K562 (cell line): ENCODE data around the gene SETX. TPM values are rescaled to one million over a fixed set of nuclear protein-coding genes. Genes with fewer than 3 reads are reported as not detected.

Experiments
- ATAC-seq: fragments of 200-7000 bp; cut with Tn5 transposase; 3 replicates; pipeline ENCODE4 v1.9.1; 2020; ENCODE audit warnings: moderate library complexity
- BruUV-seq: library from RNA; stranded (reverse); fragments of 400-500 nt; replicated peaks from 2 replicates; lab custom pipeline; 2021; lab: Mats Ljungman, UMichigan
- CTCF ChIA-PET: fragments of 300-600 bp; formaldehyde crosslinking; extraction: SDS; loops from one replicate; lab custom pipeline; 2021; ENCODE audit warnings: low intra/inter-chr PET ratio; lab: Yijun Ruan, JAX
- POLR2A ChIA-PET: fragments of 300-600, 350-650 bp; sonication (Branson Sonifier 250); formaldehyde crosslinking; extraction: SDS; loops from one replicate; lab custom pipeline; 2021; ENCODE audit warnings: antibody characterized with exemption, inconsistent platforms; lab: Yijun Ruan, JAX
- DNase-seq, 4 experiments: peaks; one replicate each; pipeline versions ENCODE4 v3.0.0 to v3.0.0-alpha.2; 2011 to 2018; ENCODE audit warnings: low spot score in 3 of 4, mixed read lengths in 3 of 4; ENCODE audit errors: extremely low read depth in 1 of 4
- FAIRE-seq: peaks from 2 replicates; lab custom pipeline; 2011; peaks lifted over from hg19 to GRCh38; lab: Jason Lieb, UNC
- H2AFZ ChIP-seq: 2 replicates; pipeline ENCODE4 v1.6.0; 2011; ENCODE audit warnings: low read depth, low read length, control low read depth, inconsistent platforms
- H3K27ac ChIP-seq: fragments of 200-600 bp; 3 replicates; pipeline ENCODE4 v1.8.0; 2011; ENCODE audit warnings: low read depth, mild to moderate bottlenecking, control low read depth, inconsistent platforms, low read length, moderate library complexity, mixed read lengths; ENCODE audit errors: extremely low read depth
- H3K27me3 ChIP-seq, 2 experiments: fragments of 300-600 bp in 1 of 2; 2 replicates in 1 of 2; 3 replicates in 1 of 2; pipeline versions ENCODE4 v1.6.0 to v1.8.0; 2011; ENCODE audit warnings: inconsistent platforms in 2 of 2, low read length in 2 of 2, mild to moderate bottlenecking in 1 of 2, mixed read lengths in 1 of 2, moderate library complexity in 1 of 2; ENCODE audit not compliant: control insufficient read depth in 2 of 2, insufficient read depth in 2 of 2
- H3K36me3 ChIP-seq: fragments of 300-600 bp; 3 replicates; pipeline ENCODE4 v1.8.0; 2011; ENCODE audit warnings: mild to moderate bottlenecking, low read length, inconsistent platforms; ENCODE audit not compliant: control insufficient read depth, insufficient read depth
- H3K4me1 ChIP-seq, 2 experiments: fragments of 200-600 bp in 1 of 2; replicated peaks in 1 of 2; 2 replicates in 1 of 2; 3 replicates in 1 of 2; pipeline versions ENCODE4 v1.5.1 to v1.8.0; 2011; ENCODE audit warnings: inconsistent platforms in 2 of 2, low read length in 2 of 2, mild to moderate bottlenecking in 1 of 2, mixed read lengths in 1 of 2, moderate library complexity in 1 of 2; ENCODE audit not compliant: control insufficient read depth in 2 of 2, insufficient read depth in 2 of 2
- H3K4me2 ChIP-seq: 2 replicates; pipeline ENCODE4 v1.6.1; 2011; ENCODE audit warnings: low read length, control low read depth, inconsistent platforms, mixed read lengths; ENCODE audit not compliant: insufficient read depth
- H3K4me3 ChIP-seq: fragments of 200-600 bp; sonication (generic), shearing (Covaris generic); 2 replicates; pipeline ENCODE4 v1.5.1; 2016; ENCODE audit warnings: control low read depth, inconsistent platforms
- H3K79me2 ChIP-seq: fragments of 200-600 bp; 3 replicates; pipeline ENCODE4 v1.8.0; 2011; ENCODE audit warnings: low read length, inconsistent platforms; ENCODE audit not compliant: control insufficient read depth, insufficient read depth
- H3K9ac ChIP-seq, 2 experiments: 2 replicates each; pipeline versions ENCODE4 v1.6.0 to v1.6.1; 2011; ENCODE audit warnings: low read depth in 2 of 2, low read length in 2 of 2, control low read depth in 1 of 2, inconsistent platforms in 1 of 2, mild to moderate bottlenecking in 1 of 2, mixed read lengths in 1 of 2; ENCODE audit not compliant: insufficient read depth in 1 of 2
- H3K9me1 ChIP-seq: one replicate; pipeline ENCODE4 v1.6.0; 2011; ENCODE audit warnings: inconsistent platforms, mild to moderate bottlenecking, low read length, moderate library complexity; ENCODE audit not compliant: control insufficient read depth, insufficient read depth
- H3K9me3 ChIP-seq: replicated peaks from 2 replicates; pipeline ENCODE4 v1.5.1; 2011; ENCODE audit warnings: low read depth, low read length, inconsistent platforms; ENCODE audit not compliant: control insufficient read depth, insufficient read depth
- H4K20me1 ChIP-seq: replicated peaks from 2 replicates; pipeline ENCODE4 v1.6.1; 2011; ENCODE audit warnings: low read length, inconsistent platforms, mixed read lengths; ENCODE audit not compliant: control insufficient read depth, insufficient read depth
- CREBBP ChIP-seq: IDR thresholded peaks from one replicate; pipeline ENCODE4 v1.6.1; 2012; ENCODE audit warnings: low read depth, mild to moderate bottlenecking, control low read depth, inconsistent platforms, low read length
- PTRF ChIP-seq: fragments of 450-650 bp; IDR thresholded peaks from 2 replicates; pipeline ENCODE4 v1.6.1; 2016; ENCODE audit warnings: mild to moderate bottlenecking, missing genetic modification characterization, missing compliant biosample characterization
- RBM15 ChIP-seq: fragments of 200-400 bp; formaldehyde crosslinking; IDR thresholded peaks from 2 replicates; pipeline ENCODE4 v1.6.1; 2018; ENCODE audit warnings: mild to moderate bottlenecking, low read length, moderate library complexity; ENCODE audit not compliant: insufficient read depth
- REST ChIP-seq, 2 experiments: fragments of 450-650 bp; formaldehyde crosslinking in 1 of 2; IDR thresholded peaks; 2 replicates each; pipeline versions ENCODE4 v1.4.0 to v1.6.1; 2014 to 2020; ENCODE audit warnings: mild to moderate bottlenecking in 2 of 2, borderline replicate concordance in 1 of 2, low read depth in 1 of 2
- ZNF324 ChIP-seq: fragments of 250-450 bp; sonication (Bioruptor Pico); IDR thresholded peaks from 2 replicates; pipeline ENCODE4 v1.4.0; 2020; ENCODE audit warnings: mild to moderate bottlenecking
- WGBS: fragments of 100-300 bp; shearing (Covaris generic); methylation state at CpG from one replicate; pipeline ENCODE4 v1.1.6; 2016; ENCODE audit warnings: low coverage, mixed read lengths; ENCODE audit not compliant: insufficient coverage; ENCODE audit errors: missing lambda C conversion rate; 5-methylcytosine and 5-hydroxymethylcytosine counted together
- in situ Hi-C: fragments of 300-500 bp; cut with MboI; formaldehyde crosslinking; loops from 4 replicates; pipeline ENCODE4 v1.15.0; 2018; ENCODE audit warnings: inconsistent platforms, mixed read lengths
- intact Hi-C: fragments of 100-400 bp; cut with micrococcal nuclease; formaldehyde crosslinking; loops from 2 replicates; pipeline ENCODE4 v1.14.2; 2022
- polyA plus RNA-seq, 8 experiments: library from polyadenylated mRNA; depleted of rRNA in 4 of 8; stranded (reverse) in 5 of 8; unstranded in 3 of 8; fragments of >200 nt; fragmentation: Nextera tagmentation in 2 of 8; fragmentation: Illumina TruSeq in 1 of 8; extraction: Ambion mirVana in 2 of 8; extraction: Trizol in 1 of 8; gene quantifications; 2 replicates each; pipeline versions ENCODE4 v1.2.1 to v1.2.3, GENCODE V29; 2011 to 2014; ENCODE audit warnings: inconsistent platforms in 1 of 8, missing spikeins in 1 of 8
- total RNA-seq, 7 experiments: library from RNA; depleted of rRNA in 6 of 7; stranded (reverse); fragments of >200 nt in 6 of 7; fragmentation: Illumina TruSeq in 2 of 7; extraction: Trizol in 2 of 7; gene quantifications; 2 replicates each; pipeline versions ENCODE4 v1.2.1 to v1.2.3, GENCODE V29; 2011 to 2021; ENCODE audit warnings: low replicate concordance in 1 of 7

SETX gene
- total and polyA plus RNA-seq, 9 of the 15 experiments (the other 6 are each of a cell fraction or from before 2014, with no cell fraction given) = 8.7 to 45.7 (median 28.7) TPM

GRCh38 chr9:132384376-132384775 lies 29.6 kb upstream of the SETX start:
- 97% methylated on average over 6 of the region's 8 CpGs for WGBS
- no TSS peak for BruUV-seq
- no peak for FAIRE-seq
- ChIA-PET CTCF (no interaction called here), POLR2A (interaction anchor here (1.2 kb wide), 1 partner anchor 12 kb away, joined by 3 read pairs; no protein-coding TSS in a partner anchor)
- ATAC-seq = no peak
- H3K27me3 ChIP-seq = no peaks in the 10 kb centered on the region
- no peaks in the 10 kb centered on the region for H4K20me1 ChIP-seq
- no peaks in the 10 kb centered on the region for H3K79me2 ChIP-seq
- DNase-seq = no peak
- in situ Hi-C loops (no loop called here), intact Hi-C loops (no loop called here)
- no peak overlapping the region for H3K4me3 ChIP-seq
- H3K36me3 ChIP-seq = peaks cover 72% of the 10 kb centered on the region; the same call in 2 of the 3 replicates
- H3K27ac ChIP-seq = no peak overlapping the region
- TF ChIP-seq CREBBP = no peak
- TF ChIP-seq ZNF324 (CRISPR knock-in tag) = no peak
- peaks cover 5% of the 10 kb centered on the region for H3K9me1 ChIP-seq
- no peak overlapping the region for H3K4me2 ChIP-seq
- H3K9ac ChIP-seq = no peak overlapping the region
- no peaks in the 10 kb centered on the region for H3K9me3 ChIP-seq
- H2AFZ ChIP-seq = no peak overlapping the region
- no peaks in the 10 kb centered on the region for H3K4me1 ChIP-seq

GRCh38 chr9:132383462-132383883 lies 28.7 kb upstream of the SETX start:
- no peak for DNase-seq
- H3K4me3 ChIP-seq = no peak overlapping the region
- no peak for ATAC-seq
- no peak overlapping the region for H3K27ac ChIP-seq
- peaks cover 73% of the 10 kb centered on the region for H3K36me3 ChIP-seq
- in situ Hi-C loops = no loop called here
- WGBS = 98% methylated on average over 9 of the region's 10 CpGs
- H3K9ac ChIP-seq = no peak overlapping the region
- no peaks in the 10 kb centered on the region for H3K4me1 ChIP-seq
- no peak overlapping the region for H2AFZ ChIP-seq
- no TSS peak for BruUV-seq
- no peaks in the 10 kb centered on the region for H4K20me1 ChIP-seq
- H3K27me3 ChIP-seq = no peaks in the 10 kb centered on the region
- no peak for FAIRE-seq
- peaks cover 5% of the 10 kb centered on the region for H3K9me1 ChIP-seq
- H3K9me3 ChIP-seq = no peaks in the 10 kb centered on the region
- ChIA-PET CTCF (no interaction called here), POLR2A (interaction anchor here (1.2 kb wide), 1 partner anchor 11 kb away, joined by 3 read pairs; no protein-coding TSS in a partner anchor)
- no peak overlapping the region for H3K4me2 ChIP-seq
- intact Hi-C loops = no loop called here
- no peaks in the 10 kb centered on the region for H3K79me2 ChIP-seq
- TF ChIP-seq PTRF (tag) (no peak), RBM15 (no peak), REST (IDR thresholded peaks at IDR 0.05; ENCODE audit: borderline replicate concordance) (no peak), REST (CRISPR knock-in tag; IDR thresholded peaks at IDR 0.05; ENCODE audit: low read depth) (no peak)
